GM23338 (cell line): ENCODE measurements around the gene WDR49.

ENCODE experiments used
- CTCF ChIP-seq, 2 experiments: fragments of 200-600 bp in 1 of 2; sonication (generic) in 1 of 2; conservative IDR thresholded peaks; 2 replicates each; pipeline versions ENCODE4 v1.5.1 to v1.6.1; 2016 to 2017; ENCODE audit warnings: antibody characterized with exemption in 2 of 2, low read depth in 2 of 2, mild to moderate bottlenecking in 2 of 2, moderate library complexity in 1 of 2
- EZH2 ChIP-seq: fragments of 200-600 bp; sonication (generic); IDR thresholded peaks from one replicate; pipeline ENCODE4 v1.8.0; 2017; ENCODE audit warnings: antibody characterized with exemption, mild to moderate bottlenecking, low read depth; ENCODE audit not compliant: unreplicated experiment
- EZH2phosphoT487 ChIP-seq: fragments of 200-600 bp; sonication (generic); IDR thresholded peaks from one replicate; pipeline ENCODE4 v1.8.1; 2018; ENCODE audit warnings: antibody characterized with exemption; ENCODE audit not compliant: unreplicated experiment
- NANOG ChIP-seq: IDR thresholded peaks from 2 replicates; pipeline ENCODE4 v1.6.1; 2016; ENCODE audit warnings: antibody characterized with exemption, borderline replicate concordance
- POLR2AphosphoS5 ChIP-seq: IDR thresholded peaks from 2 replicates; pipeline ENCODE4 v1.6.1; 2016; ENCODE audit warnings: antibody characterized with exemption, low read depth
- REST ChIP-seq: IDR thresholded peaks from one replicate; pipeline ENCODE4 v1.6.1; 2018; ENCODE audit warnings: antibody characterized with exemption; ENCODE audit not compliant: unreplicated experiment
- ZNF331 ChIP-seq: fragments of 250-450 bp; sonication (Bioruptor Pico); IDR thresholded peaks from 2 replicates; pipeline ENCODE4 v1.5.0; 2020; ENCODE audit warnings: low read depth, mild to moderate bottlenecking, moderate library complexity

- TF ChIP-seq CTCF (conservative IDR thresholded peaks at IDR 0.05; ENCODE audit: low read depth in 2 of 2), result no peak
- no peak for TF ChIP-seq EZH2
- no peak for TF ChIP-seq EZH2phosphoT487
- no peak for TF ChIP-seq ZNF331 (CRISPR knock-in tag)
- no peak for TF ChIP-seq NANOG
- TF ChIP-seq POLR2AphosphoS5, result no peak
- no peak for TF ChIP-seq REST
These were observed 185.7 kb downstream of the WDR49 start for GRCh38 chr3:167467848-167468611.
